ENCODE data around the gene TTYH1. TPM values are rescaled to one million over a fixed set of nuclear protein-coding genes. Genes with fewer than 3 reads are reported as not detected.

TTYH1 gene
- total and polyA plus RNA-seq, 2 of the 8 experiments (the other 6 are each of a cell fraction or from before 2014, with no cell fraction given): 26.7 to 46.5 TPM

- H3K4me2 ChIP-seq (ENCODE audit: insufficient read depth in 1 of 2, low read depth in 2 of 2, low read length in 2 of 2): peak within 1 kb of the TSS; percentile 28 to 61
- ChIA-PET POLR2A (ENCODE audit: partially characterized antibody) (interaction anchor here (0.5 to 2.1 kb wide), 6 partner anchors 8 to 411 kb away, joined by 3 to 14 read pairs (median 3); partner anchors contain the start of gene LENG9), CTCF (ENCODE audit: partially characterized antibody) (interaction anchor here (0.6 to 1.5 kb wide), 7 partner anchors 11 to 1165 kb away, joined by 3 to 4 read pairs (median 3); no protein-coding TSS in a partner anchor)
- H4K20me1 ChIP-seq (replicated peaks in 1 of 2; ENCODE audit: control insufficient read depth in 1 of 2, insufficient read depth in 2 of 2, low read length in 2 of 2): no peaks in the 10 kb centered on the region
- peak within 1 kb of the TSS; percentile 78 for H3K18ac ChIP-seq (ENCODE audit: extremely low read depth, low read length)
- no peak within 1 kb of the TSS for H4K8ac ChIP-seq (ENCODE audit: extremely low read depth, insufficient read depth, low read length)
- no peak within 1 kb of the TSS for H2BK20ac ChIP-seq (ENCODE audit: low read length)
- H2BK5ac ChIP-seq (ENCODE audit: low read depth, low read length): peak within 1 kb of the TSS; percentile 40; the same call in 1 of the 2 replicates
- no peaks in the 10 kb centered on the region for H3K79me2 ChIP-seq (ENCODE audit: control insufficient read depth in 1 of 2, insufficient read depth in 2 of 2, low read length in 2 of 2)
- no peak within 1 kb of the TSS for H2AFZ ChIP-seq (ENCODE audit: low read length)
- no peak within 1 kb of the TSS for H3K56ac ChIP-seq (replicated peaks; ENCODE audit: insufficient read length, low read depth, low read length)
- H2BK15ac ChIP-seq (ENCODE audit: low read length): peak within 1 kb of the TSS; percentile 97; the same call in 1 of the 2 replicates
- H2AK5ac ChIP-seq (ENCODE audit: low read depth, low read length): no peak within 1 kb of the TSS
- H4K5ac ChIP-seq (ENCODE audit: insufficient read length, low read depth, low read length): no peak within 1 kb of the TSS
- FAIRE-seq: no peak
- H3K4ac ChIP-seq (replicated peaks; ENCODE audit: insufficient read length, low read depth, low read length): no peak within 1 kb of the TSS
- H2BK12ac ChIP-seq (ENCODE audit: low read depth, low read length): peak within 1 kb of the TSS; percentile 87; the same call in 1 of the 2 replicates
- TF ChIP-seq BCL11A (IDR thresholded peaks at IDR 0.05; ENCODE audit: low read depth in 2 of 2, low read length in 2 of 2) (no peak), HDAC6 (IDR thresholded peaks at IDR 0.05; ENCODE audit: low read depth, low read length) (no peak), JUN (IDR thresholded peaks at IDR 0.05; ENCODE audit: low read depth, low read length) (no peak), EGR1 (IDR thresholded peaks at IDR 0.05; ENCODE audit: borderline replicate concordance, low read depth, low read length) (peak; percentile 12; the same call in 1 of the 2 replicates), PHF8 (conservative IDR thresholded peaks at IDR 0.05; ENCODE audit: low read depth, low read length) (no peak), NRF1 (IDR thresholded peaks at IDR 0.05; ENCODE audit: low read depth, low read length) (no peak), CEBPB (IDR thresholded peaks at IDR 0.05; ENCODE audit: low read depth, low read length) (no peak), RBBP5 (IDR thresholded peaks at IDR 0.05; ENCODE audit: borderline replicate concordance, low read depth, low read length) (no peak)
- no peak for DNase-seq (ENCODE audit: low read depth in 1 of 2, low spot score in 2 of 2)
- WGBS, 2 experiments (ENCODE audit: extremely low coverage in 1 of 2, insufficient coverage in 1 of 2, insufficient read length in 1 of 2, insufficient replicate concordance in 2 of 2, low coverage in 1 of 2, low lambda C conversion rate in 2 of 2, missing lambda C conversion rate in 1 of 2): 59% methylated on average over 11 of the region's 14 CpGs; no CpG with 5 or more reads in 1 of the 2 experiments
- no peak within 1 kb of the TSS for H3K9ac ChIP-seq (replicated peaks in 1 of 4; ENCODE audit: extremely low read depth in 1 of 4, low read depth in 3 of 4, low read length in 3 of 4)
- H4K91ac ChIP-seq (replicated peaks; ENCODE audit: insufficient read length, low read length): peak within 1 kb of the TSS; percentile 84
- H3K23me2 ChIP-seq (ENCODE audit: low read depth, low read length): peaks cover 5% of the 10 kb centered on the region; the same call in 1 of the 2 replicates
- no peaks in the 10 kb centered on the region for H3K79me1 ChIP-seq (ENCODE audit: low read depth, low read length)
- H3K36me3 ChIP-seq (ENCODE audit: control insufficient read depth in 2 of 4, insufficient read depth in 4 of 4, low read length in 3 of 4): no peaks in the 10 kb centered on the region
- H3K27me3 ChIP-seq (replicated peaks in 1 of 4; ENCODE audit: control insufficient read depth in 3 of 4, extremely low read depth in 1 of 4, insufficient read depth in 3 of 4, low read length in 3 of 4): peaks cover 3 to 24% (median 18%) of the 10 kb centered on the region in 4 experiments
- H3K23ac ChIP-seq (ENCODE audit: insufficient read length): no peak within 1 kb of the TSS
- H3K9me3 ChIP-seq (ENCODE audit: insufficient read depth in 2 of 2, low read depth in 1 of 2, low read length in 1 of 2): no peaks in the 10 kb centered on the region
- no peak within 1 kb of the TSS for H3K14ac ChIP-seq (ENCODE audit: insufficient read length)
- peak within 1 kb of the TSS in 1 of 4 experiments; percentile 47; a peak in 3 of 8 replicates for H3K4me3 ChIP-seq (ENCODE audit: extremely low read depth in 1 of 4, insufficient read depth in 2 of 4, low read depth in 3 of 4, low read length in 4 of 4)
- peak within 1 kb of the TSS; percentile 40 for H2BK120ac ChIP-seq (replicated peaks; ENCODE audit: low read depth, low read length)
- no peak within 1 kb of the TSS for H3K27ac ChIP-seq (ENCODE audit: low read depth, low read length)
- H3K4me1 ChIP-seq (replicated peaks in 1 of 4; ENCODE audit: control insufficient read depth in 3 of 4, insufficient read depth in 4 of 4, low read length in 3 of 4): peaks cover 3 to 10% (median 3%) of the 10 kb centered on the region in 4 experiments; a peak in 6 of 7 replicates
These were observed 58.0 kb downstream of the TTYH1 start, which contains the start of gene CDC42EP5 for GRCh38 chr19:54473071-54473891. Gene CDC42EP5, minus strand, starts transcription at chr19:54473296. Its CDS starts 7,749 bp downstream, at chr19:54465547.

All from H1 (cell line).